Gastroesophageal sphincter (tissue), 3 donors: ENCODE data around the gene EEF2K.

Source experiments
- EP300 ChIP-seq: sonication (generic); formaldehyde crosslinking; IDR thresholded peaks from one replicate; pipeline ENCODE4 v1.6.1; 2017; ENCODE audit warnings: antibody characterized with exemption, mild to moderate bottlenecking
- POLR2A ChIP-seq, 2 donors: fragments of 450-650 bp; IDR thresholded peaks; one replicate each; pipeline ENCODE4 v1.6.1; 2017; ENCODE audit warnings: antibody characterized with exemption in 2 of 2, mild to moderate bottlenecking in 2 of 2, moderate library complexity in 1 of 2
- POLR2AphosphoS5 ChIP-seq: sonication (generic); formaldehyde crosslinking; IDR thresholded peaks from one replicate; pipeline ENCODE4 v1.6.1; 2017; ENCODE audit warnings: antibody characterized with exemption
- TF ChIP-seq, protein P1 (sequence below), 4 experiments: fragments of 200-600 bp in 2 of 4; fragments of 450-650 bp in 2 of 4; sonication (generic) in 1 of 4; IDR thresholded peaks; one replicate each; pipeline ENCODE4 v1.5.1; 2017 to 2019; ENCODE audit warnings: antibody characterized with exemption in 4 of 4, mild to moderate bottlenecking in 2 of 4, moderate library complexity in 2 of 4

DNA sequence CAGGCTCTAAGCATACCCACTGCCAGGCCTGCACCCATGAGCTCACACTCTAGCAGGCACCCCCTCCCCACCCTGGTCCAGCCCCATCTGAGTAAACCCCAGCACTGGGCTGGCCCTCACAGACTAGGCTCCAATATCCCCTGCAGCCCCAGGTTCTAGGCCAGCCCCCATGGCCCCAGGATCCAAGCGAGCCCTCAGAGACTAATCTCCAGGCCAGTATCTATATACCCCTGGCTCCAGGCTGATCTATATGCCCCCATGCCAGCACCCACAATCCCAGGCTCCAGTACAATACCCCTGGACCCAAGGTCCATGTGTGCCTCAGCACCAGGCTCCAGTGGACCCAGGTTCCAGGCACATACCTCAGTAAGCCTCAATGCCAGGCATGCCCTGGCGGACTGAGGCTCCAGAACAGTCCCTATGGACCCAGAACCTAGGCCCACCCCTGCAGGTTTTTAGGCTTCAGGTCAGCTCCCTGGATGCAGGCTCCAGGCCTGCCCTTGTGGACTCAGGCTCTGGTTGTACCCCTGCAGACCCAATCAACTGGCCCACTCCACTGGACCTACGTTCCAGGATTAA lies 129.7 kb downstream of the EEF2K start:
- TF ChIP-seq POLR2A (IDR thresholded peaks at IDR 0.05) (no peak), POLR2AphosphoS5 (no peak), EP300 (no peak)
- TF ChIP-seq, protein P1, sequence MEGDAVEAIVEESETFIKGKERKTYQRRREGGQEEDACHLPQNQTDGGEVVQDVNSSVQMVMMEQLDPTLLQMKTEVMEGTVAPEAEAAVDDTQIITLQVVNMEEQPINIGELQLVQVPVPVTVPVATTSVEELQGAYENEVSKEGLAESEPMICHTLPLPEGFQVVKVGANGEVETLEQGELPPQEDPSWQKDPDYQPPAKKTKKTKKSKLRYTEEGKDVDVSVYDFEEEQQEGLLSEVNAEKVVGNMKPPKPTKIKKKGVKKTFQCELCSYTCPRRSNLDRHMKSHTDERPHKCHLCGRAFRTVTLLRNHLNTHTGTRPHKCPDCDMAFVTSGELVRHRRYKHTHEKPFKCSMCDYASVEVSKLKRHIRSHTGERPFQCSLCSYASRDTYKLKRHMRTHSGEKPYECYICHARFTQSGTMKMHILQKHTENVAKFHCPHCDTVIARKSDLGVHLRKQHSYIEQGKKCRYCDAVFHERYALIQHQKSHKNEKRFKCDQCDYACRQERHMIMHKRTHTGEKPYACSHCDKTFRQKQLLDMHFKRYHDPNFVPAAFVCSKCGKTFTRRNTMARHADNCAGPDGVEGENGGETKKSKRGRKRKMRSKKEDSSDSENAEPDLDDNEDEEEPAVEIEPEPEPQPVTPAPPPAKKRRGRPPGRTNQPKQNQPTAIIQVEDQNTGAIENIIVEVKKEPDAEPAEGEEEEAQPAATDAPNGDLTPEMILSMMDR (IDR thresholded peaks at IDR 0.05): no peak
